Activated CD8-positive, alpha-beta memory T cell treated with anti-CD3 and anti-CD28 coated beads, Interleukin-2, amount 50 U/mL, for 48 hours (primary cell): ENCODE measurements around the gene BICC1.

Experiments used
- DNase-seq: peaks from one replicate; pipeline ENCODE4 v3.0.0-alpha.2; 2020

Gene BICC1

GRCh38 chr10:58796242-58796641 lies 283.6 kb downstream of the BICC1 start:
- no peak for DNase-seq

- no peak for DNase-seq
Observed at GRCh38 chr10:58796824-58797223, 284.2 kb downstream of the BICC1 start.

- no peak for DNase-seq
Observed at GRCh38 chr10:58797356-58797755, 284.7 kb downstream of the BICC1 start.

- DNase-seq, result no peak
Observed at GRCh38 chr10:58802047-58802446, 289.4 kb downstream of the BICC1 start.

GRCh38 chr10:58806323-58806722 lies 293.7 kb downstream of the BICC1 start:
- no peak for DNase-seq

GRCh38 chr10:58806970-58807628 lies 294.4 kb downstream of the BICC1 start:
- DNase-seq, result no peak

- no peak for DNase-seq
Observed at GRCh38 chr10:58807629-58808022, 295.0 kb downstream of the BICC1 start.

- no peak for DNase-seq
Observed at GRCh38 chr10:58810751-58811150, 298.1 kb downstream of the BICC1 start.

- DNase-seq, result no peak
Observed at GRCh38 chr10:58813573-58813972, 300.9 kb downstream of the BICC1 start.

- no peak for DNase-seq
Observed at GRCh38 chr10:58817201-58817846, 304.7 kb downstream of the BICC1 start.

- no peak for DNase-seq
Observed at GRCh38 chr10:58818900-58819299, 306.2 kb downstream of the BICC1 start.

GRCh38 chr10:58820386-58820785 lies 307.7 kb downstream of the BICC1 start:
- no peak for DNase-seq

GRCh38 chr10:58820861-58821751 lies 308.4 kb downstream of the BICC1 start:
- DNase-seq, result no peak

- DNase-seq, result no peak
Observed at GRCh38 chr10:58821752-58822056, 309.0 kb downstream of the BICC1 start.

GRCh38 chr10:58823983-58824382 lies 311.3 kb downstream of the BICC1 start:
- no peak for DNase-seq

- DNase-seq, result no peak
Observed at GRCh38 chr10:58824396-58824795, 311.7 kb downstream of the BICC1 start.

- DNase-seq, result no peak
Observed at GRCh38 chr10:58826694-58827093, 314.0 kb downstream of the BICC1 start.

- DNase-seq, result no peak
Observed at GRCh38 chr10:58827381-58827780, 314.7 kb downstream of the BICC1 start.

- no peak for DNase-seq
Observed at GRCh38 chr10:58829839-58830238, 317.2 kb downstream of the BICC1 start.

- no peak for DNase-seq
Observed at GRCh38 chr10:58830697-58831096, 318.0 kb downstream of the BICC1 start.

GRCh38 chr10:58833771-58834561 lies 321.3 kb downstream of the BICC1 start:
- DNase-seq, result no peak

GRCh38 chr10:58836176-58836700 lies 323.6 kb downstream of the BICC1 start:
- no peak for DNase-seq
